ENCODE results near the gene RAB28. TPM values are rescaled to one million over a fixed set of nuclear protein-coding genes. Genes with fewer than 3 reads are reported as not detected.

The RAB28 gene
- total RNA-seq, 4 donors from 2014 or later, result 15.9 to 22.8 (median 18.3) TPM

- TF ChIP-seq EP300 (IDR thresholded peaks at IDR 0.05) (no peak), CTCF (IDR thresholded peaks at IDR 0.05) (no peak), POLR2A (IDR thresholded peaks at IDR 0.05; ENCODE audit: low read depth) (no peak), POLR2AphosphoS5 (IDR thresholded peaks at IDR 0.05) (no peak)
- Histone ChIP-seq H3K4me1 (peaks cover 6 to 35% (median 31%) of the 10 kb centered on the region in 4 donors), H3K9me3 (peaks cover 0 to 16% (median 15%) of the 10 kb centered on the region in 4 donors), H3K27ac (replicated peaks in 1 of 4) (no peak overlapping the region), H3K36me3 (no peaks in the 10 kb centered on the region), H3K4me3 (no peak overlapping the region), H3K27me3 (peaks cover 0 to 100% (median 81%) of the 10 kb centered on the region in 4 donors)
- intact Hi-C loops (cut with DNase I), result no loop called here
- 17% methylated on average over 5 of the region's 5 CpGs for WGBS
- no peak for DNase-seq (ENCODE audit: extremely low spot score)
Measured at GRCh38 chr4:13528821-13529127, 44.6 kb upstream of the RAB28 start.

- TF ChIP-seq POLR2AphosphoS5 (IDR thresholded peaks at IDR 0.05) (no peak), POLR2A (IDR thresholded peaks at IDR 0.05; ENCODE audit: low read depth) (no peak), CTCF (IDR thresholded peaks at IDR 0.05) (no peak), EP300 (IDR thresholded peaks at IDR 0.05) (no peak)
- H3K36me3 ChIP-seq, result no peaks in the 10 kb centered on the region
- no peak overlapping the region for H3K4me3 ChIP-seq
- intact Hi-C loops (cut with DNase I), result no loop called here
- peaks cover 0 to 20% (median 18%) of the 10 kb centered on the region in 4 donors for H3K9me3 ChIP-seq
- DNase-seq (ENCODE audit: extremely low spot score), result no peak
- peaks cover 0 to 100% (median 83%) of the 10 kb centered on the region in 4 donors for H3K27me3 ChIP-seq
- 8% methylated on average over 23 of the region's 35 CpGs for WGBS
- no peak overlapping the region for H3K27ac ChIP-seq (replicated peaks in 1 of 4)
- peaks cover 6 to 40% (median 33%) of the 10 kb centered on the region in 4 donors for H3K4me1 ChIP-seq
Measured at GRCh38 chr4:13527981-13528820, 44.1 kb upstream of the RAB28 start.

- peaks cover 3 to 100% (median 85%) of the 10 kb centered on the region in 4 donors for H3K27me3 ChIP-seq
- intact Hi-C loops (cut with DNase I), result no loop called here
- no peaks in the 10 kb centered on the region for H3K36me3 ChIP-seq
- peaks cover 6 to 48% (median 41%) of the 10 kb centered on the region in 4 donors for H3K4me1 ChIP-seq
- DNase-seq (ENCODE audit: extremely low spot score), result no peak
- no peak overlapping the region for H3K4me3 ChIP-seq
- WGBS, result 9% methylated on average over 34 of the region's 46 CpGs
- no peak for TF ChIP-seq POLR2A (IDR thresholded peaks at IDR 0.05; ENCODE audit: low read depth)
- TF ChIP-seq POLR2AphosphoS5 (IDR thresholded peaks at IDR 0.05), result no peak
- no peak for TF ChIP-seq CTCF (IDR thresholded peaks at IDR 0.05)
- no peak for TF ChIP-seq EP300 (IDR thresholded peaks at IDR 0.05)
- peaks cover 0 to 20% (median 18%) of the 10 kb centered on the region in 4 donors for H3K9me3 ChIP-seq
- no peak overlapping the region for H3K27ac ChIP-seq (replicated peaks in 1 of 4)
Measured at GRCh38 chr4:13527192-13527980, 43.2 kb upstream of the RAB28 start.

GRCh38 chr4:13526658-13527057 lies 42.5 kb upstream of the RAB28 start:
- WGBS, result 86% methylated on average over 3 of the region's 3 CpGs
- H3K36me3 ChIP-seq, result no peaks in the 10 kb centered on the region
- H3K27ac ChIP-seq (replicated peaks in 1 of 4), result no peak overlapping the region
- intact Hi-C loops (cut with DNase I), result no loop called here
- peaks cover 3 to 100% (median 86%) of the 10 kb centered on the region in 4 donors for H3K27me3 ChIP-seq
- peaks cover 6 to 52% (median 43%) of the 10 kb centered on the region in 4 donors for H3K4me1 ChIP-seq
- H3K9me3 ChIP-seq, result peaks cover 0 to 20% (median 18%) of the 10 kb centered on the region in 4 donors
- TF ChIP-seq CTCF (IDR thresholded peaks at IDR 0.05), result no peak
- TF ChIP-seq EP300 (IDR thresholded peaks at IDR 0.05), result no peak
- TF ChIP-seq POLR2A (IDR thresholded peaks at IDR 0.05; ENCODE audit: low read depth), result no peak
- no peak for TF ChIP-seq POLR2AphosphoS5 (IDR thresholded peaks at IDR 0.05)
- DNase-seq (ENCODE audit: extremely low spot score), result no peak
- H3K4me3 ChIP-seq, result no peak overlapping the region
